ENCODE data around the gene ADRA2C. TPM values are rescaled to one million over a fixed set of nuclear protein-coding genes. Genes with fewer than 3 reads are reported as not detected.
A peak's percentile ranks its signal among the peaks of the same experiment; 100 is the strongest.

The ADRA2C gene
- 0.32 and 1.0 TPM in 2 replicates for total RNA-seq (2011; cell fraction: chromatin; rRNA removed; ENCODE audit: low replicate concordance)
- 1.2 and 1.7 TPM in 2 replicates for total RNA-seq (2011; cell fraction: nucleolus; rRNA removed)
- total RNA-seq (2011; cell fraction: nucleoplasm; rRNA removed) = 0.88 TPM in 1 of 2 replicates, not detected in the other
- total RNA-seq (2014; rRNA removed) (0.14 and 0.61 TPM in 2 replicates), total RNA-seq (2014; rRNA removed; fragmentation: Illumina TruSeq; extraction: Trizol) (0.11 and 0.13 TPM in 2 replicates), total RNA-seq (2015; rRNA removed; fragmentation: Illumina TruSeq; extraction: Trizol) (0.11 and 0.14 TPM in 2 replicates), total RNA-seq (2021) (0.33 and 0.54 TPM in 2 replicates), polyA plus RNA-seq (2011; rRNA removed) (0.21 and 0.42 TPM in 2 replicates), polyA plus RNA-seq (2014; fragmentation: Illumina TruSeq; extraction: Trizol) (0.06 TPM in 1 of 2 replicates, not detected in the other), polyA plus RNA-seq (2014; fragmentation: Nextera tagmentation; extraction: Ambion mirVana) (not detected), polyA plus RNA-seq (2014; rRNA removed) (0.43 and 0.58 TPM in 2 replicates), polyA minus RNA-seq (2011; rRNA and poly(A)+ RNA removed) (0.28 TPM in 1 of 2 replicates, not detected in the other), Bru-seq, nascent RNA (percentile 18 among the genes with signal in this experiment), BruChase-seq, experiment 1, labeled RNA remaining after a 2-hour chase (percentile 35 among the genes with signal in this experiment), BruChase-seq, experiment 2, labeled RNA remaining after a 6-hour chase (percentile 20 among the genes with signal in this experiment)
- polyA plus RNA-seq (2011; cell fraction: cytosol; rRNA removed) = 0.55 and 1.4 TPM in 2 replicates
- polyA plus RNA-seq (2011; cell fraction: nucleus; rRNA removed) = 0.77 and 0.88 TPM in 2 replicates
- polyA plus RNA-seq (2012) = 0.17 and 0.69 TPM in 2 replicates
- 1.6 TPM in 1 of 2 replicates, not detected in the other for polyA minus RNA-seq (2011; cell fraction: cytosol; rRNA and poly(A)+ RNA removed)
- 0.81 and 1.1 TPM in 2 replicates for polyA minus RNA-seq (2011; cell fraction: nucleus; rRNA and poly(A)+ RNA removed)
- long read RNA-seq, experiment 1, transcript ADRA2C-201 (1 exons, 2,129 nt) = major isoform, 9 of 9 reads
- long read RNA-seq, experiment 1, partial matches to known transcripts = 0 of 9 reads
- long read RNA-seq, experiment 1, other reads (novel, unspliced or antisense) = 0 of 9 reads
- long read RNA-seq, experiment 2, partial matches to known transcripts = 0 of 3 reads
- long read RNA-seq, experiment 2, other reads (novel, unspliced or antisense) = 0 of 3 reads
- long read RNA-seq, experiment 3 = 0 reads

DNA sequence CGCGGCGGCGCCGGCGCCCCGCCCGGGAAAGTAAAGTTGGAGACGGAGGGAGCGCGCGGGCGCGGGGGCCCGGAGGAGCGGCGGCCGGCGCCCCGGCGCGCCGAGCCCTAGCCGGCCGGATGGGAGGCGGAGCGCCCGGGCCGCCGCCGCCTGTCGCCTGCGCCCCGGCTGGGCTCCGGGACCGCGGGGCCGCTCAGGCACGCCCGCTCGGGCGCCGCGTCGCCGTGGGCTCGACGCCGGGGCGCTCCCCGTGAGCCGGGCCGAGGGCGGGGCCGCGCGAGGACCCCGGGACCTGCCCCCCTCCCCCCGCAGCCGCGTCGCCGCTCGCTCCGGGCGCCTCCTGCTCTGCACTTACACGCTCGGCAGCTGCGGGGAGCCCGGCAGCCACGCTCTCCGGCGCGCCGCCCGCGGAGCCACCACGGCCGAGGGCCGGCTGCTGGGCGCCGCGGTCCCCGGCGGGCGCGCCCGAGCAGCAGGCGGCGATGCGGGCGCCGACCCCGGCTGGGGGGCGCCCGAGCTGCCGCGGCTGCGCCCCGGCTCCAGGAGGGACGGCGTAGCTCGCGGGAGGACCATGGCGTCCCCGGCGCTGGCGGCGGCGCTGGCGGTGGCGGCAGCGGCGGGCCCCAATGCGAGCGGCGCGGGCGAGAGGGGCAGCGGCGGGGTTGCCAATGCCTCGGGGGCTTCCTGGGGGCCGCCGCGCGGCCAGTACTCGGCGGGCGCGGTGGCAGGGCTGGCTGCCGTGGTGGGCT lies at the start of gene ADRA2C:
Gene ADRA2C (plus strand): TSS at position 350 of the 749 bp plus-strand sequence. CDS start 222 bp downstream, at position 572.
- POLR2A ChIA-PET = interaction anchor here (0.6 kb wide), 1 partner anchor 261 kb away, joined by 3 read pairs; no protein-coding TSS in a partner anchor
- no peak for ATAC-seq
- H3K9ac ChIP-seq (ENCODE audit: insufficient read depth in 1 of 2, low read depth in 2 of 2, low read length in 2 of 2) = no peak within 1 kb of the TSS

More for the DNA sequence above, at the start of gene ADRA2C:
- no TSS peak for BruUV-seq (replicated peaks)
- Histone ChIP-seq H3K4me2 (ENCODE audit: insufficient read depth, low read length) (no peak within 1 kb of the TSS; the same call in 1 of the 2 replicates), H2AFZ (ENCODE audit: low read depth, low read length) (no peak within 1 kb of the TSS), H4K20me1 (replicated peaks; ENCODE audit: control insufficient read depth, insufficient read depth, low read length) (peaks cover 8% of the 10 kb centered on the region; the same call in 1 of the 2 replicates), H3K36me3 (ENCODE audit: control insufficient read depth, insufficient read depth, low read length) (no peaks in the 10 kb centered on the region), H3K9me3 (replicated peaks; ENCODE audit: control insufficient read depth, insufficient read depth, low read depth, low read length) (no peaks in the 10 kb centered on the region), H3K79me2 (ENCODE audit: control insufficient read depth, insufficient read depth, low read length) (no peaks in the 10 kb centered on the region), H3K27ac (ENCODE audit: extremely low read depth, low read depth, low read length) (no peak within 1 kb of the TSS), H3K4me1 (replicated peaks in 1 of 2; ENCODE audit: control insufficient read depth in 2 of 2, insufficient read depth in 2 of 2, low read length in 2 of 2) (peaks cover 0 to 18% of the 10 kb centered on the region in 2 experiments; a peak in 2 of 5 replicates), H3K27me3 (ENCODE audit: control insufficient read depth in 2 of 2, insufficient read depth in 2 of 2, low read length in 2 of 2) (peaks cover 4 to 24% of the 10 kb centered on the region in 2 experiments; a peak in 3 of 5 replicates), H3K4me3 (no peak within 1 kb of the TSS), H3K9me1 (ENCODE audit: control insufficient read depth, insufficient read depth, low read length) (no peaks in the 10 kb centered on the region)
- intact Hi-C loops (cut with micrococcal nuclease) = no loop called here
- TF ChIP-seq, protein P1, sequence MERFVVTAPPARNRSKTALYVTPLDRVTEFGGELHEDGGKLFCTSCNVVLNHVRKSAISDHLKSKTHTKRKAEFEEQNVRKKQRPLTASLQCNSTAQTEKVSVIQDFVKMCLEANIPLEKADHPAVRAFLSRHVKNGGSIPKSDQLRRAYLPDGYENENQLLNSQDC (CRISPR knock-in tag; IDR thresholded peaks at IDR 0.05) = no peak
- no peak for TF ChIP-seq MCM3 (IDR thresholded peaks at IDR 0.05)
- no peak for TF ChIP-seq MYNN (IDR thresholded peaks at IDR 0.05)
- TF ChIP-seq MYNN (CRISPR knock-in tag; IDR thresholded peaks at IDR 0.05) = no peak
- TF ChIP-seq KHSRP (IDR thresholded peaks at IDR 0.05) = no peak
- TF ChIP-seq, protein P2, sequence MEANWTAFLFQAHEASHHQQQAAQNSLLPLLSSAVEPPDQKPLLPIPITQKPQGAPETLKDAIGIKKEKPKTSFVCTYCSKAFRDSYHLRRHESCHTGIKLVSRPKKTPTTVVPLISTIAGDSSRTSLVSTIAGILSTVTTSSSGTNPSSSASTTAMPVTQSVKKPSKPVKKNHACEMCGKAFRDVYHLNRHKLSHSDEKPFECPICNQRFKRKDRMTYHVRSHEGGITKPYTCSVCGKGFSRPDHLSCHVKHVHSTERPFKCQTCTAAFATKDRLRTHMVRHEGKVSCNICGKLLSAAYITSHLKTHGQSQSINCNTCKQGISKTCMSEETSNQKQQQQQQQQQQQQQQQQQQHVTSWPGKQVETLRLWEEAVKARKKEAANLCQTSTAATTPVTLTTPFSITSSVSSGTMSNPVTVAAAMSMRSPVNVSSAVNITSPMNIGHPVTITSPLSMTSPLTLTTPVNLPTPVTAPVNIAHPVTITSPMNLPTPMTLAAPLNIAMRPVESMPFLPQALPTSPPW (CRISPR knock-in tag; IDR thresholded peaks at IDR 0.05) = 0 out of 2 replicates have a peak, but pooled peaks have one; percentile 14
- TF ChIP-seq, protein P3, sequence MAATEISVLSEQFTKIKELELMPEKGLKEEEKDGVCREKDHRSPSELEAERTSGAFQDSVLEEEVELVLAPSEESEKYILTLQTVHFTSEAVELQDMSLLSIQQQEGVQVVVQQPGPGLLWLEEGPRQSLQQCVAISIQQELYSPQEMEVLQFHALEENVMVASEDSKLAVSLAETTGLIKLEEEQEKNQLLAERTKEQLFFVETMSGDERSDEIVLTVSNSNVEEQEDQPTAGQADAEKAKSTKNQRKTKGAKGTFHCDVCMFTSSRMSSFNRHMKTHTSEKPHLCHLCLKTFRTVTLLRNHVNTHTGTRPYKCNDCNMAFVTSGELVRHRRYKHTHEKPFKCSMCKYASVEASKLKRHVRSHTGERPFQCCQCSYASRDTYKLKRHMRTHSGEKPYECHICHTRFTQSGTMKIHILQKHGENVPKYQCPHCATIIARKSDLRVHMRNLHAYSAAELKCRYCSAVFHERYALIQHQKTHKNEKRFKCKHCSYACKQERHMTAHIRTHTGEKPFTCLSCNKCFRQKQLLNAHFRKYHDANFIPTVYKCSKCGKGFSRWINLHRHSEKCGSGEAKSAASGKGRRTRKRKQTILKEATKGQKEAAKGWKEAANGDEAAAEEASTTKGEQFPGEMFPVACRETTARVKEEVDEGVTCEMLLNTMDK (IDR thresholded peaks at IDR 0.05; ENCODE audit: borderline replicate concordance, insufficient read depth, low read depth, low read length, poor library complexity, severe bottlenecking) = no peak
- peak; percentile 10 for TF ChIP-seq CCNT2 (IDR thresholded peaks at IDR 0.05; ENCODE audit: borderline replicate concordance, extremely low read depth, insufficient read length, low read depth, low read length)
- 53% methylated on average over 19 of the region's 131 CpGs for WGBS (ENCODE audit: insufficient coverage, low coverage, missing lambda C conversion rate)
- DNase-seq (ENCODE audit: extremely low read depth in 1 of 4, low spot score in 3 of 4) = peak in 3 of 4 experiments; percentile 64 to 81 (median 79)
- in situ Hi-C loops (cut with MboI) = no loop called here
- FAIRE-seq = no peak
- CTCF ChIA-PET (ENCODE audit: low intra/inter-chr PET ratio) = no interaction called here

All from K562 (cell line).